ENCODE results near the gene PDE9A. TPM values are rescaled to one million over a fixed set of nuclear protein-coding genes. Genes with fewer than 3 reads are reported as not detected.
"Not testable (repeated sequence)": the region's sequence is repeated elsewhere in the genome, so short reads cannot be mapped to it uniquely, and the experiment has no call there.

Gene PDE9A
- total and polyA plus RNA-seq, 3 donors from 2014 or later, result 5.7 to 6.4 (median 6.3) TPM

- H3K4me1 ChIP-seq, result no peaks in the 10 kb centered on the region
- no peaks in the 10 kb centered on the region for H3K9me3 ChIP-seq
- WGBS, 2 donors, result 84 to 86% methylated on average over 14 of the region's 14 CpGs
- TF ChIP-seq CTCF (IDR thresholded peaks at IDR 0.05), result no peak
- TF ChIP-seq POLR2A (IDR thresholded peaks at IDR 0.05), result no peak
- no peak overlapping the region for H3K27ac ChIP-seq
- no peaks in the 10 kb centered on the region for H3K27me3 ChIP-seq
- no peak for DNase-seq
- no peaks in the 10 kb centered on the region for H3K36me3 ChIP-seq (ENCODE audit: low read depth, missing control alignments)
- no peak overlapping the region for H3K4me3 ChIP-seq
- intact Hi-C loops (cut with DNase I; ENCODE audit: low total_unique reads), result no loop called here
Measured at GRCh38 chr21:42806509-42807140, 153.2 kb downstream of the PDE9A start.

GRCh38 chr21:42807293-42807895, 154.0 kb downstream of the PDE9A start:
- H3K4me3 ChIP-seq; H3K36me3 ChIP-seq (ENCODE audit: low read depth, missing control alignments); H3K9me3 ChIP-seq; H3K27ac ChIP-seq; H3K4me1 ChIP-seq; H3K27me3 ChIP-seq; DNase-seq; intact Hi-C loops (cut with DNase I; ENCODE audit: low total_unique reads): not testable (repeated sequence)
- WGBS, 2 donors, result 83 to 88% methylated on average over 16 of the region's 16 CpGs

- intact Hi-C loops (cut with DNase I; ENCODE audit: low total_unique reads), result no loop called here
- no peak for TF ChIP-seq POLR2A (IDR thresholded peaks at IDR 0.05)
- H3K9me3 ChIP-seq, result no peaks in the 10 kb centered on the region
- H3K36me3 ChIP-seq (ENCODE audit: low read depth, missing control alignments), result no peaks in the 10 kb centered on the region
- H3K27me3 ChIP-seq, result no peaks in the 10 kb centered on the region
- H3K4me1 ChIP-seq, result no peaks in the 10 kb centered on the region
- no peak for DNase-seq
- WGBS, 2 donors, result 84 to 86% methylated on average over 13 of the region's 13 CpGs
- H3K4me3 ChIP-seq, result no peak overlapping the region
- H3K27ac ChIP-seq, result no peak overlapping the region
Measured at GRCh38 chr21:42807938-42808613, 154.7 kb downstream of the PDE9A start.

GRCh38 chr21:42809171-42809570, 155.8 kb downstream of the PDE9A start:
- no peaks in the 10 kb centered on the region for H3K9me3 ChIP-seq
- WGBS, 2 donors, result 72 to 77% methylated on average over 7 of the region's 7 CpGs
- no peaks in the 10 kb centered on the region for H3K36me3 ChIP-seq (ENCODE audit: low read depth, missing control alignments)
- H3K27me3 ChIP-seq, result no peaks in the 10 kb centered on the region
- intact Hi-C loops (cut with DNase I; ENCODE audit: low total_unique reads), result no loop called here
- no peak overlapping the region for H3K4me3 ChIP-seq
- no peak overlapping the region for H3K27ac ChIP-seq
- DNase-seq, result no peak
- TF ChIP-seq CTCF (IDR thresholded peaks at IDR 0.05) (no peak), POLR2A (IDR thresholded peaks at IDR 0.05) (no peak)
- no peaks in the 10 kb centered on the region for H3K4me1 ChIP-seq

GRCh38 chr21:42809577-42810475, 156.4 kb downstream of the PDE9A start:
- TF ChIP-seq POLR2A (IDR thresholded peaks at IDR 0.05) (no peak), CTCF (IDR thresholded peaks at IDR 0.05) (no peak)
- DNase-seq, result no peak
- Histone ChIP-seq H3K4me3 (no peak overlapping the region), H3K27ac (no peak overlapping the region), H3K4me1 (no peaks in the 10 kb centered on the region), H3K36me3 (ENCODE audit: low read depth, missing control alignments) (no peaks in the 10 kb centered on the region), H3K27me3 (no peaks in the 10 kb centered on the region), H3K9me3 (no peaks in the 10 kb centered on the region)
- intact Hi-C loops (cut with DNase I; ENCODE audit: low total_unique reads), result loop anchor here (10.0 kb wide), 1 partner anchor 155 kb away; the partner anchor contains the start of gene PDE9A
- WGBS, 2 donors, result 67 to 78% methylated on average over 18 of the region's 18 CpGs

All from testis (tissue), 3 donors.